GM19468 (cell line): Measurements from ENCODE around the gene GNRH2.
A peak's percentile ranks its signal among the peaks of the same experiment; 100 is the strongest.
"Not testable (repeated sequence)": the region's sequence is repeated elsewhere in the genome, so short reads cannot be mapped to it uniquely, and the experiment has no call there.

Source experiments
- ATAC-seq: cut with Tn5 transposase; IDR thresholded peaks from one replicate; pipeline ENCODE4 v1.9.1; 2021; ENCODE audit warnings: mild to moderate bottlenecking, moderate library complexity, moderate number of reproducible peaks; ENCODE audit not compliant: unreplicated experiment; ENCODE audit errors: extremely low read depth

Gene GNRH2

DNA sequence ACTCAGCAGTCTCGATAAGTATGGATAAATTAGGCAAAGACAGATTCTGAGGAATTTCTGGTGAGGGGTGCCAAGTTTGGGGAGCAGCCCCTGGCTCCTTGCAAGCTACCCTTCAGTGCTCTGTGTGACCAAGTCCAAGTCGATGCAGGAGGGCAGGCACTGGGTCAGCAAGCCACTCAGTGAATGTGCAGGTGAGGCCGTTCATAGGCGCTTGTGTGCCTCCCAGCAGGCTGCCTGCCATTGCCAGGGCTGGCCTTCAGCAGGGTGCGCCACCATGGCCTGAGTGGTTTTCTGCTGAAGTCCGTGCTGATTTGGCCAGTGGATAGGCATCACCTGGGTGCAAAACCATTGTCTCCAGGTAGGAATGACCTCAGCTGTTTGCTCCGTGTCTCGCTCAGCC, 3.3 kb upstream of the GNRH2 start:
- no peak for ATAC-seq

GRCh38 chr20:3041854-3042409, 1.5 kb upstream of the GNRH2 start:
- no peak for ATAC-seq

DNA sequence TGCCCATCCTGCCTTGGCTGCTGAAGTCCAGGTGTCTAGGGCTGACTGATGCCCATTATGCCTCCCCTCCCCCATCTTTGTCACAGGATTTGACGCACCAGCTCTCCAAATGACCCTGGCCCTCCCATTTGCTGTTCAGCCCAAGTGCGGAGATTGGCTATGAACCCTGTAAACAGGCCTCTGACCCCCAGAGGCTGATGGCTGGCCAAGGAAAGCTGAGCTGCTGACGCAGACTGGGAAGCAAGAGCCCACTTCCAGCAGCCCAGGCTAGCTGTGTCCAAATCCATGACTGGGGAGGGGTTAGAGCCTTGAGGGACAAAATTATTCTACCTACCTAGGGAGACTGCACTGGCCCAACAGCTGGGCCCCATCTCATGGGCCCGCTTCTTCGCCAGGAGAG, 797 bp upstream of the GNRH2 start:
- ATAC-seq, result no peak

DNA sequence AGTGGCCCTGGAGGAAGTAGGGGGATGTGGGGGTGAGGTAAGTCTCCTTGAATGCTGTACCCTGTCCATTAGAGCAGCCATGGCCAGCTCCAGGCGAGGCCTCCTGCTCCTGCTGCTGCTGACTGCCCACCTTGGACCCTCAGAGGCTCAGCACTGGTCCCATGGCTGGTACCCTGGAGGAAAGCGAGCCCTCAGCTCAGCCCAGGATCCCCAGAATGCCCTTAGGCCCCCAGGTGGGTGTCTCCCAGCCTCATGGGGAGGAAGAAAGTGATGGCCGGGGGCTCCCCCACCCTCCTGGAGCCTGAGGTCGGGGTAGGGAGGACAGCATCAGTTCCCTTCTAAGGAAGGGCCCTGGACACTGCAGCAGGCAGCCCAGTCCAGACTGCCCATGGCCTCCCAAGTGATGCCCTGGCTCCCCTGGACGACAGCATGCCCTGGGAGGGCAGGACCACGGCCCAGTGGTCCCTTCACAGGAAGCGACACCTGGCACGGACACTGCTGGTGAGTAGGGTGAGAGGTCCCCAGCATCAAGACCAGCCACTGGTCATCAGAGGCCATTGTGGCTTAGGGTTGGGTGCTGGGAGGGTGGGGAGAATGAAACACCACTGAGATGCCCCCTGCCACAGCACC, 1.0 kb downstream of the GNRH2 start:
- no peak for ATAC-seq

- ATAC-seq, result no peak
Measured at GRCh38 chr20:3045042-3045815, 1.8 kb downstream of the GNRH2 start.

DNA sequence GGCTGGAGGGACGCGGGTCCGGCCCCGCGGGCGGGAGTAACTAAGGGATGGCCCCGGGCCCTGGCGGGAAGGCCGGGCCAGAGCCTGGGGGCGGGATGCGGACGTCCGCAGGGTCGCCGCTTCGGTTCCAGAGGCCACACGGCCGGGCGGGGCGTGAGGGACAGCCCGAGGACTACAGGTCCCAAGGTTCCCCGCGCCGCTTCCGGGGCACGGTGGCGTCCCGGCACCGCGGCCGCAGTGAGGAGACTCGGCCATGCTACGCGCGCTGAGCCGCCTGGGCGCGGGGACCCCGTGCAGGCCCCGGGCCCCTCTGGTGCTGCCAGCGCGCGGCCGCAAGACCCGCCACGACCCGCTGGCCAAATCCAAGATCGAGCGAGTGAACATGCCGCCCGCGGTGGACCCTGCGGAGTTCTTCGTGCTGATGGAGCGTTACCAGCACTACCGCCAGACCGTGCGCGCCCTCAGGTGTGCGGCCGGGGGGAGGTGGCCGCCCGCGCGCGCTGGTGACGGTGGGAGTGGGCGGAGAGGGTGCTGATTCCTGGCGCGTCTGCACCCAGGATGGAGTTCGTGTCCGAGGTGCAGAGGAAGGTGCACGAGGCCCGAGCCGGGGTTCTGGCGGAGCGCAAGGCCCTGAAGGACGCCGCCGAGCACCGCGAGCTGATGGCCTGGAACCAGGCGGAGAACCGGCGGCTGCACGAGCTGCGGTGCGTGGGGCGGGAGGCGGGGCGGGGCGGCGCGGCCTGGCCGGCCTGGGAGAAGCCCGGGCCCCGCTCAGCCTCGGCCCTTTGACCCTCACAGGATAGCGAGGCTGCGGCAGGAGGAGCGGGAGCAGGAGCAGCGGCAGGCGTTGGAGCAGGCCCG, 2.6 kb downstream of the GNRH2 start, which contains the start of gene MRPS26:
Gene MRPS26 (plus strand): TSS at position 237 of the 861 bp plus-strand sequence. CDS start 17 bp downstream, at position 254.
- peak; percentile 59 for ATAC-seq

DNA sequence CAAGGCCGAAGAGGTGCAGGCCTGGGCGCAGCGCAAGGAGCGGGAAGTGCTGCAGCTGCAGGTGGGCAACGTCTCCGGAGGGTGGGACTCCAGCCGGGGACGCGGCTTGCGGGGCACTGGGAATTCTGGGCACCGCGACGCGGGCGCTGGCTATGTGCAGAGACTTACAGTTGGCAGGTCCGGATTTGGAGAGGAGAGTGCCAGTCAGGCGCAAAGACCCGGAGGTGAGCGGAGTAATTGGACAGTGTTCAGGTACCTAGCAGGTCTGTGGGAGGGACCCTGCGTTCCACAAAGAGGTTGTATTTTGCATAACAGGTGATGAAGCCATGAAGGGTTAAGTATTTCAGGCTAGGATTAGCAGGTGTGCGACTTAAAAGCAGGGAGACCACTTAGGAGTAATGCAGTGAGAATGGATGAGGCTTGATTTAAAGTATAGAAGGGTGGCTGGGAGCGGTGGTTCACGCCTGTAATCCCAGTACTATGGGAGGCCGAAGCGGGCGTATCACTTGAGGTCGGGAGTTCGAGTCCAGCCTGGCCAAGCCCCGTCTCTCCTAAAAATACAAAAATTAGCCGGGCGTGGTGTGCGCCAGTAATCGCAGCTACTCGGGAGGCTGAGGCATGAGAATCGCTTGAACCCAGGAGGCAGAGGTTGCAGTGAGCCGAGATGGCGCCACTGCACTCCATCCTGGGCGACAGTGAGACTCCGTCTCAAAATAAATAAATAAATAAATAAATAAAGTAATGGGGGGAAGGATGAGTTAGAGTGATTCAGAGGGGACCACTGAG, 3.4 kb downstream of the GNRH2 start:
- ATAC-seq, result no peak

DNA sequence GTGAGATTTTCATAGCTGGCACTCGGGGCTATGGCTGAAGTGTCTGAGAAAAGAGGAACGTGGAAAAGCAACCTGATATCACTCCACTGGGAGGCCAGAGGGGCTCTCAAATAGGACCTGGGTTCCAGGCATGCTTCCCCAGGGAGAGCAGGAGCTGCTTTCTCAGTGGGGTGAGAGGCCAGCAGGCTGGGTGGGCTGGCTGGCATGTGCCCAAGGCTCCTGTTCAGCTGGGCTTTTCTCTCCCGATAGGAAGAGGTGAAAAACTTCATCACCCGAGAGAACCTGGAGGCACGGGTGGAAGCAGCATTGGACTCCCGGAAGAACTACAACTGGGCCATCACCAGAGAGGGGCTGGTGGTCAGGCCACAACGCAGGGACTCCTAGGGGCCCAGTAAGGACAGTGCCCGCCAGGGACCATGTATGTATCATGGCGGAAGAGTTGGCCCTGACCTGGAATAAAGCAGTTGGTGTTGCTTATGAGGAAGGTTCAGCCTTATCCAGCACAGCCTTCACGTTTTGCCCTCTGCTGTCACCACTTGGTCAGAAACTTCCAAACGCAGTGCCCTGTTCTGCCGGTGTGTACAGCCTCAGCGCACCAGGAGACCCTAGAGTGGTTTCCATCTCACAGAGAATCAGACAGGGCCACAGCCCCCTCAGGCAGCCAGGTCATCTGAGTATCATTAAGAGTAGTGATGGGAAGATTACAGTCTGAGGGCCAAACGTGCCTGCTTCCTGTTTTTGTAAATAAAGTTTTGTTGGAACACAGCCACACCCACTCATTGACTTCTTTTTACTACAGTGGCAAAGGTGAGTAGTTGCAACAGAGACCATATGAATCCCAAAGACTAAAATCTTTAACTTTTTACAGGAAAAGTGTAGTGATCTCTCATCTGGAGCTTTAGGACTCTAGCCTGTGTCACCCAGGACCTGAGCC, 4.3 kb downstream of the GNRH2 start:
- ATAC-seq, result no peak

DNA sequence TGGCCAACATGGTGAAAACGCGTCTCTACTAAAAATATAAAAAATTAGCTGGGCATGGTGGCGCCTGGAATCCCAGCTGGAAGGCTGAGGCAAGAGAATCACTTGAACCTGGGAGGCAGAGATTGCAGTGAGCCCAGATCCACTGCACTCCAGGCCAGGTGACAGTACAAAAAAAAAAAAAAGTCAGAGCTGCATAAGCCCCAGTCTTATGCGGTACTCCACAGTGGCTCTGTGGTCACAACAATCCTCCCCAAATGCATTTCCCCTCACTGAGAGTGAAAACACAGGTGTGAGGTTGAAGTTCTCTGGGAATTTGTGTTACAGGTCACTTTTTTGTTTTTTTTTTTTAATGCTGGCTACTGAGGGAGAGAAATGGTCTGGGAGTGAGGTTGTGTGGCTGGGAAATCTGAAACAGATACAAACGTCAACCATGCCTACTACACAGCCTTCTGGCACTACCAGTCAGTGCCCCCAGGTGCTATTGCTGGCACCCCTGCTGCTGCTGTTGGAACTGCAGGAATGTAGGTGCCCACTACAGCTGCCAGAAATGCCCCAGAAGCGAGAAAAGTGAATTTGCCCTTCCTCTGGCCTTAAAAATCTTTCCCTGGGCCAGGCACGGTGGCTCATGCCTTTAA, 8.1 kb downstream of the GNRH2 start:
- no peak for ATAC-seq

GRCh38 chr20:3059489-3059888, 16.1 kb downstream of the GNRH2 start:
- no peak for ATAC-seq

GRCh38 chr20:3064119-3064518, 20.7 kb downstream of the GNRH2 start:
- not testable (repeated sequence) for ATAC-seq

DNA sequence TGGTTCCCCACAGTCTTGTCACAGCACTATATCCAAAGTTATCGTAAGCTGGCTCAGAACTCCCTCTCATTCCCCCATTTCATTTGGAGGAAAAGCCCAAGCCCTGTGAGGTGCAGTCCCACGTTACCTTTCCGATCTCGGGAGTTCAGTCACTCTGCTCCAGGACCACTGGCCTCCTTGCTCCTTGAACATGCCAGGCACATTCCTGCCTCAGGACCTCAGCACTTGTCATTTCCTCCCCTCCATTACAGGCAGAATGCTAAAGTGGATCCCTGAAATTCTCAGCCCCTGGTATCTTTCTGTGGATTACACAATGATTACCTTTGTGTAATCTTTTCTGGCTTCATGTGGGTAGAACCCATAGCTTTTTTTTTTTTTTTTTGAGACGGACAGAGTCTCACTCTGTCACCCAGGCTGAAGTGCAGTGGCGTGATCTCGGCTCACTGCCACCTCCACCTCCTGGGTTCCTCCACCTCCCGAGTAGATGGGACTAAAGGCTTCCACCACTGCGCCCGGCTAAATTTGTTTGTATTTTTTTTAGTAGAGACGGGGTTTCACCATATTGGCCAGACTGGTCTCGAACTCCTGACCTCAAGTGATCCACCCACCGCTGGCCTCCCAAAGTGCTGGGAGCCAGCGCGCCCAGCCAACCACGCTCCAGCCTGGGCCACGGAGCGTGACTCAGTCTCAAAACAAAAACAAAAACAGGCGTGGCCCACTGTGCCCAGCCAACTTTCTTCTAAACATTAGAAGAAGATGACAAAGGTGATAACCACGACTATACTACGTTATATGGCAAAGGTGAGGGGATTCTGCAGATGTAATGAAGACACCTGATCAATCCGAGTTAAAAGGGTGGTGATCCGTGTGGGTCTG, 24.0 kb downstream of the GNRH2 start:
- no peak for ATAC-seq

DNA sequence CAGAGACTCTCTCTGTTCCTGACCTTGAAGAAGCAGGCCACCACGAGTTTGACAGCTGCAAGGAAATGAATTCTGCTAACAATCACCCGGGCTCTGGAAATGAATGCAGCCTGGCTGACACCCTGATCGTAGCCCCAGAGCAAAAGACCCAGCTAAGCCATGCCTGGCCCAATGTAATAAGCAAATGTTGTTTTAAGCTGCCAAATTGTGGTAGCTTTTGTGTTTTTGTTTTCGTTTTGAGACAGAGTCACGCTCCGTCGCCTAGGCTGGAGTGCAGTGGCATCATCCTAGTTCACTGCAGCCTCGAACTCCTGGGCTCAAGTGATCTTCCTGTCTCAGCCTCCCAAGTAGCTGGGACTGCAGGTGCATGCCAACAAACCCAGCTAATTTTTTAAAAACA, 24.7 kb downstream of the GNRH2 start:
- ATAC-seq, result no peak

GRCh38 chr20:3068986-3069900, 25.8 kb downstream of the GNRH2 start:
- no peak for ATAC-seq

DNA sequence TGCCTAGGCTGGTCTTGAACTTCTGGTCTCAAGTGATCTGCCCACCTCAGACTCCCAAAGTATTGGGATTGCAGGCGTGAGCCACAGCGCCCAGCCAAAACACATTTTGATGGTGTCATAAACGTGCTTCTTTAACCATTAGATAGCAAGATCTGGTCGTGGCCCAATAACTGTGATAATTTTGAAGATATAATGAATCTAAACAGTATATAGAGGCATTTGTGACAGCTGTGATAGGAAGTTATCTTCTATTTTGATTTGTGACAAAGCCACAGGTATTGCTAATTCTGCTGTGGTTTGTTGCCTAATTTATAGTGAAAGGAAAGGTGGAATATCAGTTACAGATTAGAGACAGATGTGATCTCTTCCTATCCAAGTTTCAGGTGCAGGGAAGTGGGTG, 27.3 kb downstream of the GNRH2 start:
- ATAC-seq, result no peak

- ATAC-seq, result no peak
Measured at GRCh38 chr20:3071266-3071609, 27.8 kb downstream of the GNRH2 start.
